Stimulated activated CD8-positive, alpha-beta memory T cell treated with anti-CD3 and anti-CD28 coated beads, Interleukin-15, amount 100 ng/mL, for 48 hours (primary cell): Measurements from ENCODE around the gene CHRNG.

ENCODE experiments used
- DNase-seq, 2 donors: peaks; one replicate each; pipeline ENCODE4 v3.0.0-alpha.2; 2020; ENCODE audit warnings: low read depth in 2 of 2

The CHRNG gene

GRCh38 chr2:232505856-232506255 lies 33.6 kb upstream of the CHRNG start:
- DNase-seq, result no peak

GRCh38 chr2:232506709-232507108 lies 32.8 kb upstream of the CHRNG start:
- no peak for DNase-seq

GRCh38 chr2:232508251-232508650 lies 31.2 kb upstream of the CHRNG start:
- no peak for DNase-seq

- DNase-seq, result no peak
These were observed 28.1 kb upstream of the CHRNG start for GRCh38 chr2:232511336-232511890.

GRCh38 chr2:232512602-232513001 lies 26.9 kb upstream of the CHRNG start:
- DNase-seq, result no peak

- no peak for DNase-seq
These were observed 26.1 kb upstream of the CHRNG start for GRCh38 chr2:232513353-232513752.

- DNase-seq, result no peak
These were observed 23.9 kb upstream of the CHRNG start for GRCh38 chr2:232515639-232516038.

GRCh38 chr2:232516551-232516950 lies 22.9 kb upstream of the CHRNG start:
- no peak for DNase-seq

GRCh38 chr2:232518844-232519243 lies 20.6 kb upstream of the CHRNG start:
- no peak for DNase-seq

GRCh38 chr2:232519581-232520438 lies 19.7 kb upstream of the CHRNG start, which contains the start of gene PRSS56:
TSS of gene PRSS56 (plus strand) at chr2:232520388. CDS start at chr2:232520599, 211 bp downstream.
- DNase-seq, result no peak

GRCh38 chr2:232520489-232520888 lies 19.0 kb upstream of the CHRNG start:
- no peak for DNase-seq

GRCh38 chr2:232521098-232521497 lies 18.4 kb upstream of the CHRNG start:
- DNase-seq, result no peak

- peak; percentile 40 to 42 for DNase-seq
These were observed 17.4 kb upstream of the CHRNG start for GRCh38 chr2:232521959-232522622.

- no peak for DNase-seq
These were observed 16.7 kb upstream of the CHRNG start for GRCh38 chr2:232522623-232523401.

GRCh38 chr2:232523402-232523681 lies 16.1 kb upstream of the CHRNG start:
- DNase-seq, result no peak

GRCh38 chr2:232523682-232524597 lies 15.6 kb upstream of the CHRNG start:
- peak; percentile 17 to 20 for DNase-seq

GRCh38 chr2:232524771-232525170 lies 14.7 kb upstream of the CHRNG start:
- DNase-seq, result no peak

GRCh38 chr2:232525199-232525598 lies 14.3 kb upstream of the CHRNG start:
- no peak for DNase-seq

GRCh38 chr2:232525791-232526371 lies 13.6 kb upstream of the CHRNG start, which contains the start of gene CHRND:
TSS of gene CHRND (plus strand) at chr2:232526160. CDS start at chr2:232526216, 56 bp downstream.
- DNase-seq, result no peak

- no peak for DNase-seq
These were observed 13.0 kb upstream of the CHRNG start for GRCh38 chr2:232526372-232526941.
